GM19463 (cell line): ENCODE data around the gene TAF5L.
A peak's percentile ranks its signal among the peaks of the same experiment; 100 is the strongest.

ENCODE experiments used
- ATAC-seq: cut with Tn5 transposase; IDR thresholded peaks from one replicate; pipeline ENCODE4 v1.9.1; 2021; ENCODE audit warnings: mild to moderate bottlenecking, moderate library complexity; ENCODE audit not compliant: unreplicated experiment

TAF5L gene

DNA sequence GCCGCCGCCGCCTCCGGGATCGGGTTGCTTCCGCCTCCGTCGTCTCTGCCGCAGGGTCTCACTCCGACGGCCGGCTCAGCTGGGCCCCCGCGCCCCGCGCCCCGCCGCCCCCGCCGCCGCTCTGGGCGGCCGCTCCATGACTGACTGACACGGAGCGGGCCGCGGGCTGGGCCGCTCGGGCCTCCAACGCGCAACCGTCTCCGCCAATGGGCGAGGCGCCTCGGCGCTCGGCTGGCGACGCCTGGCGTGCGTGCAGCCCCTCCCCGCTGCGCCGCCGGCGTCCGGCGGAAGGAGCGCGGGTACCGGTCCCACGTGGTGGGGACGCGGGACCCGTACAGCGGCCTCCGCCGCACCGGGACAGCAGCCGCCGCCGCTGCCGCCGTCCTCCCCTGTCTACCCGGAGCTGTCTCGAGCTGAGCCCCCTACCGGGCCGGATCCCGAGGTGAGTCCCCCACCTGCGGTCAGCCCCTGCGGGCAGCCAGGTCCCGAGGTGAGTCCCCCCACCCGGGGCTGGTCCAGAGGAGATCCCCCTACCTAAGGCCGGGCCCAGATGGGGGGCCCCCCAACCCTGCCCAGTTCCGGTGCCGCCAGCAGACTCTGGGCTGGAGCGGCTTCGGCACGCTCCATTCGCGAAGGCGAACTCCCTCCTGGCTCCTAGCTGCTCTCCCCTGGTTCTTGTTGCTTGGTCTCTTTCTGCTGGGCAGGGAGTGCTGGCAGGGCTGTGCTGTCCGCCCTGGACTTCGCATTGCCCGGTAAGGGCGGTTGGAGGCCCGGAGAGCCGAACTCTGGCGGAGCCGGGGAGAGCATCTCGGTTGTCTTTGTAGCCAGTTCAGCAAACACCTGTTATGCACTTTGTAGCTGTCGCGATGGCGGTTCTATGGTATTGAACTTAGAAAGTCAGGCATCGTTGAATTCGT lies at the start of gene TAF5L, which contains the start of gene URB2:
Gene TAF5L (minus strand): TSS at position 208 of the 917 bp plus-strand sequence. CDS start 11,640 bp downstream, outside the sequence.
Gene URB2 (plus strand): TSS at position 333 of the 917 bp plus-strand sequence. CDS start 1,387 bp downstream, outside the sequence.
- peak; percentile 87 for ATAC-seq

DNA sequence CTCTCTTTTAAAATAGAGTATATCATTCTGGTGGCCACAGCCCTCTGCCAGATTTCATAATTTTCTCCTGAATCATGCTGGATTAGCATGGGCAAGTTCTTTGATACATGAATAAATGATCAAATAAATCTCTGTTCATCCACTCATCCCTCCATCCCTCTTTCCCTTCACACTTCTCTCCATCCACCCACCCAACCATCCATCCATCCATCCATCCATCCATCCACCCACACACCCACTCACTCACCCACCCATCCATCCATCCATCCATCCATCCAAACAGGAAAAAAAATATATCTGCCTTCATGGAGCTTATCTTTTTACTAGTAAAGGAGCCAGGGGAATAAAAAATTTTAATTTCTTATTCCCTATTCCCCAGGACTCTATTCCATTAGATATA lies 49.5 kb upstream of the TAF5L start:
- no peak for ATAC-seq

DNA sequence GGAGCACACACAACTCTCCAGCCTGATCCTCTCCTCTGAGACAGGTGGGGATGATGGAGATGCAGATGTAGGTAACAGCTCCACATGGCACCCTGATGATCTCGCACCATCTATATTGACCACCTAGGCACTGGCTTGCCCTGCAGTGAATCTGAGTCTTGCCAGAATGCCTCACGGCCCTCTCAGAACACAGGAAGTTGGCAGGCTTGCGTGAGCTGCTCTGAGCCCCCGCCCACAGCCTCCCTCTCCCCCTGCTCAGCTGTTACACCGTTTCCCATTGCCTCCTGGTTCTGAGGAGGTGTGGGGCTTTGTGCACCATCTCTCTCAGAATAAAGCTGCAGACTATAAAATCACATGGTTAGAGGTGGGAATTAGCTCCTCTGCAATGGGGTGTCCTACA lies 48.1 kb upstream of the TAF5L start:
- no peak for ATAC-seq

GRCh38 chr1:229672246-229672645 lies 46.3 kb upstream of the TAF5L start:
- ATAC-seq: no peak

- no peak for ATAC-seq
These were observed 45.4 kb upstream of the TAF5L start for GRCh38 chr1:229671310-229671709.

DNA sequence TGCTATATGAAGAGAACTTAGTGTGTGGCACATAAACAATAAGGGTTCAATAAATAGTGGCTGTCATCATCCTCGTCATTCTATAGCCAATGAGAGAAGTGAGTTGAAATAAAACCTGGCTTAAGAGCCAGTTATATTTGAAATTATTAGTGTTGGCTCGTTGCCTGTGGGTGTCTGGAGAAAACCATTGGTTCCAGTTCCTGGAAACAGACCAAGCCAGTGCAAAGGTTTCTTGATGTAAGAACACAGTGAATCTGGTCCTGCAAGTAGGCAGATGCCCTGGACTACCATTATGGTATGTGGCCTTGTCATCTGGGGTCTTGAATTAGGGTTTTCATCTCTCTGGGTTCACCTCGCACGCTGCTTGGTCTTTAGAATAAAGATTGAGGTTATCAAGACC lies 43.4 kb upstream of the TAF5L start:
- no peak for ATAC-seq

- no peak for ATAC-seq
These were observed 40.7 kb upstream of the TAF5L start for GRCh38 chr1:229666585-229666984.

GRCh38 chr1:229665912-229666558 lies 40.1 kb upstream of the TAF5L start:
- no peak for ATAC-seq

DNA sequence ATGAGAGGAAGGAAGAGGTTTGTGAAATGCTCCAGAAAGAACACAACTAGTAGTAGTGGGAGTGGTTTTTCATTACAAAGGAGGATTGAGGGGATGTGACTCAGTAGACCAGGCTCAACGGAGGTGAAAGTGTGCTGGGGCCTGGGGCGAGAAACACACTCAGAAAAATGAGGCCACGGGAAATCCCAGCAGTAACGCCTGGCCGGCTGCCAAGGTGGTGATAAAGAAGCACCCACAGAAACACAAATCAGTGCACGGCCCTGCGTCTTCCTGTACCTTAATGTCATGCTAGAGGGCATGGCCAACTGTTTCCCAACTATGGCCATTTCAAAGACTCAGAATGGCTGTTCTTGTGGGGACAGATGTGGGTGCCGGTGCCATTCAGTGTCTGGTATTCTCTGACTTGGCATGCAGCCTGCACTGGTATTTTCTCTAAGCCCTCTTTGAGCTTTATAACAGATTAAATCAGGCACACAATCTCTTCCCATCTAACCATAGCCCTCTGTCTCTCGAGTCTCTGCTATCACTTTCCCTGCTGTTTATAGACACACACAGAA lies 38.3 kb upstream of the TAF5L start:
- ATAC-seq: no peak

- no peak for ATAC-seq
These were observed 36.0 kb upstream of the TAF5L start for GRCh38 chr1:229661897-229662296.

GRCh38 chr1:229661022-229661877 lies 35.3 kb upstream of the TAF5L start:
- ATAC-seq: peak; percentile 65

DNA sequence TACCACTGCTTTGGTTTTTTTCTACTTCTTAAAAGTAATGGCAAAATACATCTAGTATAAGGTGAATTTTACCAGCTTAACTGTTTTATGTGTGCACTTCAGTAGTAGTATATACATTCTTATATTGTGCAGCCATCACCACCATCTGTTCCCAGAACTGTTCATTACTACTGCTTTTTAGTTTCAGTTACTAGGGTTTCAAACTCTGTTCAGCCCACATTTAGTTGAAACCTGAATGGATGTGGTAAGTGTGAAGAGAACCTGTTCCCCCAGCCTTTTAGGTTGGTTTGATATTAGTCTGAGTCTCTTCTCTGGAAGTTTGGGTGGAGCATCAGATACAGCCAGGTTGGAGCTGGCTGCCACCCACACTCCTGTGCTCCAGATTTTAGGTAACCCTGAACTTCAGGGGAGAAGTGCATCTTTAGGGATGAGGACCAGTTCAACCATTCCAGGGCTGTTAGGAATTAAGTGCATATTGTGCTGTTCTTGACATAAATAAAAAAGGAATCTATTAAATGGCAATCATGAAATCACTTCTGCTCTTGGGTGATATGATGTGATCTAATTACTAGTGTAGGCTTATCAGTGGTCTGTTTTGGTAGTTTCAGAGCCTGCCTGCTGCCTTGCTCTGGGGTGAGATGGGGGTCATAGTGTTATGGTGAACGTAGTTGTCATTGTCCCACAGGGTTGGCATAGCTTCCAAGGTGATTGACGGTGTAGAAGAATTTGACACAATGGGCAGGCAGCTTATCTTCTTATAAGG lies 32.3 kb upstream of the TAF5L start:
- no peak for ATAC-seq

GRCh38 chr1:229655781-229656180 lies 29.9 kb upstream of the TAF5L start:
- no peak for ATAC-seq

GRCh38 chr1:229653420-229653819 lies 27.5 kb upstream of the TAF5L start:
- ATAC-seq: no peak

DNA sequence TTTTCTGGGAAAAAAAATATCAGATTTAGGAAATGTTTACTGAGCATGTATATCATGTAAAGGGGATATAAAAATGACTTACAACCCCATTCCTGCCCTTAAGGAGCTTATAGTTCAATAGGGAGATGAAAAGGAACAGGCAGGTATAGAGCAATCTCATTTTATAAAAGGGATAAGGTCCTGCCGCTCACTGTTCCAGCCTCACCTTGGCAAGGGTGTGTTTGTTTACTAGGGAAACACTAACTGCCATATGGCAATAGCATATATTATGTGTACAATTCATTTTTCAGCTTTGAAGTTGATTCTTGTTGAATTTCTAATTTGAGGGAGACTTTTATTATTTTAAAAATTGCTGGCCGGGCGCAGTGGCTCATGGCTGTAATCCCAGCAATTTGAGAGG lies 25.6 kb upstream of the TAF5L start:
- no peak for ATAC-seq

- no peak for ATAC-seq
These were observed 24.1 kb upstream of the TAF5L start for GRCh38 chr1:229650045-229650444.

DNA sequence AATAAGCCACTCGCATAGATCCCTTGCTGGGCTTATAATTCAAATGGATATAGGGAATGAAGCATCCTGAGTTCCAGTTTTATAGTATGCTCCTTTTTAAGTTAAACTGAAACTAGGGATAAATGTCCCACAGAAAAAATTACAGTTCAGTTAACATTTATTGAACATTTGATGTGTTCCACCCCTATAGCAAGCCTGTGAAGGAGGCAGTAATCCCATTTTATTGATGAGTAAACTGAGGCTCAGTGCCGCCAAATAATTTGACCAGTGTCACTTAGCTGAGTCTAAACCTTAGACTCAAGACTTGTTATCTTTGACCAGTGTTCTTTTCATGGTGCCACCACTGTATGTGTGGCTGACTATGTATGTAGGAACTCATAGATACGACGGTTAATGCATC lies 22.5 kb upstream of the TAF5L start:
- no peak for ATAC-seq

- no peak for ATAC-seq
These were observed 19.5 kb upstream of the TAF5L start for GRCh38 chr1:229645324-229645993.

DNA sequence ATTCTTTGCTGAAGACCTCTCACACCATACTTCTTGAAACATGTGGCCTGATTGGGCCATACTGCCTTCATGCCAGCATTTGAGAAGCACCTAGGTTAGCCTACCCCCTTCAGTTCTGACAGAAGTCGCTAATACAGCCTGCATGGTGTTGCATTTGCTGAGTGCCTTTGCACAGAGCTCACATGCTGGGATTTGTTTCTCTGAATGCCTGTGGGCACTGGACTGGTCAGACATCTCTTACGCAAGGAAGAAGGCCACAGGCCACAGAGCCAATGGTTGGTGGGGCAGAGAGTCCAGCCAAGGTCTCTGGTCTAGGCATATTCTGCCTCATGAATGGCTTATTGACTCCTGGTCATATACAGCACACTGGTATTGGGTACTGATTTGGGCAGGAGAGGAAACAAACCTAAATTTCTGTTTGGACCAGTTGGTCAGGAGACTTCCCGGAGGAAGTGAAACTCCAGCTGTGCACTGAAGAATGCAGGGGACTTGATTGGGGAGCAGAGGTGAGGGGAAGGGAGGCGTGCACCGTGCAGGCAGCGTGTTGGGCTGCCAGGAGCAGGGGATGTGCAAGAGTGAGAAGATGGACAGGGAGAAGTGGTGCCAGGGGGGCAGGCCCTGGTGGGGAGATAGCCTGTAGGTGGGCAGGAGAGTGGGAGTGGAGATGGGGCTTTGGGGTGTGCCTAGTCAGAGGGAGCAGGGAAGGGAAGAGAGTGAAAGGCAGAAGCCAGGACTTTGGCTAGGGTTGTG lies 18.2 kb upstream of the TAF5L start:
- peak; percentile 69 for ATAC-seq
